IPS-15b (cell line): Measurements from ENCODE around the gene ZNF174.

ENCODE experiments used
- H3K27me3 ChIP-seq: one replicate; pipeline ENCODE4 v1.6.1; 2013; ENCODE audit warnings: low read length; ENCODE audit not compliant: control insufficient read depth, insufficient read depth
- H3K36me3 ChIP-seq: one replicate; pipeline ENCODE4 v1.6.1; 2013; ENCODE audit warnings: low read length; ENCODE audit not compliant: control insufficient read depth, insufficient read depth
- H3K4me1 ChIP-seq: one replicate; pipeline ENCODE4 v1.6.1; 2013; ENCODE audit warnings: mild to moderate bottlenecking, low read length; ENCODE audit not compliant: control insufficient read depth, insufficient read depth
- H3K4me3 ChIP-seq: one replicate; pipeline ENCODE4 v1.5.1; 2013; ENCODE audit warnings: low read depth, low read length
- H3K9ac ChIP-seq: one replicate; pipeline ENCODE4 v1.6.1; 2013; ENCODE audit warnings: low read depth, mild to moderate bottlenecking, low read length
- H3K9me3 ChIP-seq: one replicate; pipeline ENCODE4 v1.6.1; 2013; ENCODE audit warnings: mild to moderate bottlenecking, low read length; ENCODE audit not compliant: control insufficient read depth, insufficient read depth

The ZNF174 gene

GRCh38 chr16:3454631-3455147 is 53.7 kb downstream of the ZNF174 start:
- peaks cover 9% of the 10 kb centered on the region for H3K4me1 ChIP-seq
- no peak overlapping the region for H3K4me3 ChIP-seq
- no peaks in the 10 kb centered on the region for H3K36me3 ChIP-seq
- no peaks in the 10 kb centered on the region for H3K27me3 ChIP-seq
- H3K9me3 ChIP-seq, result no peaks in the 10 kb centered on the region
- H3K9ac ChIP-seq, result no peak overlapping the region

- peak overlapping the region; percentile 76 for H3K4me3 ChIP-seq
- H3K9me3 ChIP-seq, result no peaks in the 10 kb centered on the region
- no peaks in the 10 kb centered on the region for H3K27me3 ChIP-seq
- H3K36me3 ChIP-seq, result no peaks in the 10 kb centered on the region
- peak overlapping the region; percentile 83 for H3K9ac ChIP-seq
- peaks cover 9% of the 10 kb centered on the region for H3K4me1 ChIP-seq
These were observed 56.6 kb downstream of the ZNF174 start for GRCh38 chr16:3457434-3458252.

GRCh38 chr16:3458278-3458851 is 57.4 kb downstream of the ZNF174 start:
- Histone ChIP-seq H3K9ac (peak overlapping the region; percentile 77), H3K36me3 (no peaks in the 10 kb centered on the region), H3K9me3 (no peaks in the 10 kb centered on the region), H3K27me3 (no peaks in the 10 kb centered on the region), H3K4me3 (peak overlapping the region; percentile 83), H3K4me1 (peaks cover 9% of the 10 kb centered on the region)

DNA sequence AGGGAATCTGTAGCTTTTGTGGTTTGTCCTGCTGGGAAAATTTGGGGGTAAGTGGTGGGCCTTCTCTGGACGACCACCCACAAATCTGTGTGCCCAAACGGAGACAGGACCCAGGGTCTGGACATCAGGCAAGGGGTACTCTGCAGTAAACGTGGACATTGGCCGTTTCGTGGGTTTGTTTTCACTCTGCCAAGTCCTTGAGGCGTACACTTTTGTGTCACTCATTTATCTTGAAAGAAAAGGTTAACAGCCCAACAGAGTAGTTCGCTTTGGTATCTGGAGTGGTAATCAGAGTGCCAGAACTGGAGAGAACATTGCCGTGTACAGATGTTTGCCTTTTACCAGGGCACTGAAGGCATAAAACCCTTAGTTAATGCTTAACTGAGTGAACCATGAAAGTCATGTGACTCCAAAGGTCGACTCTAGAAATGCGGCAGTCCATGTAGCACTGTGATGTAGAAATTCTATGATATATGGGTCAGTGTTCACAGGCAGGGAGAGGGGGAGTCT is 57.9 kb downstream of the ZNF174 start:
- H3K4me3 ChIP-seq, result peak overlapping the region; percentile 83
- H3K36me3 ChIP-seq, result no peaks in the 10 kb centered on the region
- H3K9ac ChIP-seq, result peak overlapping the region; percentile 77
- H3K27me3 ChIP-seq, result no peaks in the 10 kb centered on the region
- H3K9me3 ChIP-seq, result no peaks in the 10 kb centered on the region
- peaks cover 9% of the 10 kb centered on the region for H3K4me1 ChIP-seq
